K562 (cell line): Measurements from ENCODE around the gene PDIA5. TPM values are rescaled to one million over a fixed set of nuclear protein-coding genes. Genes with fewer than 3 reads are reported as not detected.

ENCODE experiments used
- FOXA1 ChIP-seq: fragments of 450-650 bp; IDR thresholded peaks from 2 replicates; pipeline ENCODE4 v1.6.1; 2016; ENCODE audit warnings: mild to moderate bottlenecking, borderline replicate concordance
- ZNF384 ChIP-seq: IDR thresholded peaks from 2 replicates; pipeline ENCODE4 v1.6.1; 2012; ENCODE audit warnings: low read depth, low read length, improper control_type of control experiment
- polyA plus RNA-seq, 8 experiments: library from polyadenylated mRNA; depleted of rRNA in 4 of 8; stranded (reverse) in 5 of 8; unstranded in 3 of 8; fragments of >200 nt; fragmentation: Nextera tagmentation in 2 of 8; fragmentation: Illumina TruSeq in 1 of 8; extraction: Ambion mirVana in 2 of 8; extraction: Trizol in 1 of 8; gene quantifications; 2 replicates each; pipeline versions ENCODE4 v1.2.1 to v1.2.3, GENCODE V29; 2011 to 2014; ENCODE audit warnings: inconsistent platforms in 1 of 8, missing spikeins in 1 of 8
- total RNA-seq, 7 experiments: library from RNA; depleted of rRNA in 6 of 7; stranded (reverse); fragments of >200 nt in 6 of 7; fragmentation: Illumina TruSeq in 2 of 7; extraction: Trizol in 2 of 7; gene quantifications; 2 replicates each; pipeline versions ENCODE4 v1.2.1 to v1.2.3, GENCODE V29; 2011 to 2021; ENCODE audit warnings: low replicate concordance in 1 of 7
- TF ChIP-seq, protein P1 (sequence below), 3 experiments: fragments of 200-800 bp in 1 of 3; fragments of 250-450 bp in 1 of 3; fragments of 450-650 bp in 1 of 3; sonication (Bioruptor Pico) in 1 of 3; sonication (Bioruptor generic) in 1 of 3; formaldehyde crosslinking in 1 of 3; IDR thresholded peaks; 2 replicates each; pipeline versions ENCODE4 v1.6.1 to v1.8.0; 2016 to 2022; ENCODE audit warnings: mild to moderate bottlenecking in 2 of 3, missing genetic modification characterization in 2 of 3, missing compliant biosample characterization in 1 of 3, moderate library complexity in 1 of 3
- TF ChIP-seq, protein P2 (sequence below): fragments of 250-450 bp; sonication (Bioruptor Pico); IDR thresholded peaks from 2 replicates; pipeline ENCODE4 v1.8.0; 2021; ENCODE audit warnings: moderate library complexity, mild to moderate bottlenecking, inconsistent platforms

Gene PDIA5
- total and polyA plus RNA-seq, 9 of the 15 experiments (the other 6 are each of a cell fraction or from before 2014, with no cell fraction given) = 3.4 to 31.8 (median 19.6) TPM

DNA sequence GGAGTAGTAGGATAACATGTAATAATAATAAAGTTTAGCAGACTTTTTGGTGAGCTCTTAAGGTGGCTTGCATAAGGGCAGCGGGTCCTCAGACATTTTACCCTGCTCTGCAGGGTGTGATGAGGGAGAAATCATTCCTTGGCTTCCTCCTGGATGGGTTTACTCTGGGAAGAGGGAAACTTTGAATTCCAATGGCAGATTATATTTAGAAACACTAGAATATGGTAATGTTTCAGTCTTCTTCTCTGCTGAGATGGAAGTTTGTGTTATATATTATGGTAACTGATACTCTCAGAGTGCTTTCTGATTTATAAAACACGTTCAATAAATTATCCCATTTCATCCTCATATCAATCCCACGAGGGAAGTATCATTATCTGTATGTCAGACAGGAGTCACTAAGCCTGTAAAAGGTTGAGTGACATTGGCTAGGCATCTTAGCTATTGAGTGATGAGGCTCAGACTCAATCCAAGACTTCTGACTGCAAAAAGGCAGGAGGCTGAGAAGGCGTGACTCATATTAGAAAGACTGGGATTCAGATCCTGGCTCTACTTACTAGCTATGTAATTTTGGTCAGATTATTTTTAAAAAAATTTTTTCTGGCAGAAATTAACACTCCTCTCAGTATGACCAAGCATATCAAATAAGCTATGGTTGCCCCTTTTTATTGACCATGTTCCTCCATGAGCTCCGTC lies 19.3 kb downstream of the PDIA5 start (continued):
- TF ChIP-seq, protein P1, sequence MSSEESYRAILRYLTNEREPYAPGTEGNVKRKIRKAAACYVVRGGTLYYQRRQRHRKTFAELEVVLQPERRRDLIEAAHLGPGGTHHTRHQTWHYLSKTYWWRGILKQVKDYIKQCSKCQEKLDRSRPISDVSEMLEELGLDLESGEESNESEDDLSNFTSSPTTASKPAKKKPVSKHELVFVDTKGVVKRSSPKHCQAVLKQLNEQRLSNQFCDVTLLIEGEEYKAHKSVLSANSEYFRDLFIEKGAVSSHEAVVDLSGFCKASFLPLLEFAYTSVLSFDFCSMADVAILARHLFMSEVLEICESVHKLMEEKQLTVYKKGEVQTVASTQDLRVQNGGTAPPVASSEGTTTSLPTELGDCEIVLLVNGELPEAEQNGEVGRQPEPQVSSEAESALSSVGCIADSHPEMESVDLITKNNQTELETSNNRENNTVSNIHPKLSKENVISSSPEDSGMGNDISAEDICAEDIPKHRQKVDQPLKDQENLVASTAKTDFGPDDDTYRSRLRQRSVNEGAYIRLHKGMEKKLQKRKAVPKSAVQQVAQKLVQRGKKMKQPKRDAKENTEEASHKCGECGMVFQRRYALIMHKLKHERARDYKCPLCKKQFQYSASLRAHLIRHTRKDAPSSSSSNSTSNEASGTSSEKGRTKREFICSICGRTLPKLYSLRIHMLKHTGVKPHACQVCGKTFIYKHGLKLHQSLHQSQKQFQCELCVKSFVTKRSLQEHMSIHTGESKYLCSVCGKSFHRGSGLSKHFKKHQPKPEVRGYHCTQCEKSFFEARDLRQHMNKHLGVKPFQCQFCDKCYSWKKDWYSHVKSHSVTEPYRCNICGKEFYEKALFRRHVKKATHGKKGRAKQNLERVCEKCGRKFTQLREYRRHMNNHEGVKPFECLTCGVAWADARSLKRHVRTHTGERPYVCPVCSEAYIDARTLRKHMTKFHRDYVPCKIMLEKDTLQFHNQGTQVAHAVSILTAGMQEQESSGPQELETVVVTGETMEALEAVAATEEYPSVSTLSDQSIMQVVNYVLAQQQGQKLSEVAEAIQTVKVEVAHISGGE (CRISPR knock-in tag; IDR thresholded peaks at IDR 0.05) = no peak
- no peak for TF ChIP-seq ZNF384
- TF ChIP-seq FOXA1 = no peak
- TF ChIP-seq, protein P2, sequence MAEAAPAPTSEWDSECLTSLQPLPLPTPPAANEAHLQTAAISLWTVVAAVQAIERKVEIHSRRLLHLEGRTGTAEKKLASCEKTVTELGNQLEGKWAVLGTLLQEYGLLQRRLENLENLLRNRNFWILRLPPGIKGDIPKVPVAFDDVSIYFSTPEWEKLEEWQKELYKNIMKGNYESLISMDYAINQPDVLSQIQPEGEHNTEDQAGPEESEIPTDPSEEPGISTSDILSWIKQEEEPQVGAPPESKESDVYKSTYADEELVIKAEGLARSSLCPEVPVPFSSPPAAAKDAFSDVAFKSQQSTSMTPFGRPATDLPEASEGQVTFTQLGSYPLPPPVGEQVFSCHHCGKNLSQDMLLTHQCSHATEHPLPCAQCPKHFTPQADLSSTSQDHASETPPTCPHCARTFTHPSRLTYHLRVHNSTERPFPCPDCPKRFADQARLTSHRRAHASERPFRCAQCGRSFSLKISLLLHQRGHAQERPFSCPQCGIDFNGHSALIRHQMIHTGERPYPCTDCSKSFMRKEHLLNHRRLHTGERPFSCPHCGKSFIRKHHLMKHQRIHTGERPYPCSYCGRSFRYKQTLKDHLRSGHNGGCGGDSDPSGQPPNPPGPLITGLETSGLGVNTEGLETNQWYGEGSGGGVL (CRISPR knock-in tag) = no peak
